PC-3 (cell line): Measurements from ENCODE around the gene TMEM63B. TPM values are rescaled to one million over a fixed set of nuclear protein-coding genes. Genes with fewer than 3 reads are reported as not detected.

ENCODE experiments used
- ATAC-seq: fragments of 200-7000 bp; cut with Tn5 transposase; 2 replicates; pipeline ENCODE4 v1.9.1; 2020; ENCODE audit warnings: mild to moderate bottlenecking, moderate library complexity
- BruUV-seq: library from RNA; stranded (reverse); fragments of 400-500 nt; replicated peaks from 2 replicates; lab custom pipeline; 2021; lab: Mats Ljungman, UMichigan
- CTCF ChIA-PET: fragments of 300-600 bp; sonication (Branson Sonifier 250); formaldehyde crosslinking; loops from one replicate; lab custom pipeline; 2022; ENCODE audit warnings: antibody characterized with exemption; lab: Charles Lee
- POLR2A ChIA-PET: fragments of 300-600 bp; sonication (Branson Sonifier 250); formaldehyde crosslinking; loops from one replicate; lab custom pipeline; 2022; ENCODE audit warnings: antibody characterized with exemption; ENCODE audit not compliant: unreplicated experiment; lab: Charles Lee
- DNase-seq: peaks from one replicate; pipeline ENCODE4 v3.0.0-alpha.2; 2015
- H2AFZ ChIP-seq: fragments of 300-600 bp; sonication (generic); 2 replicates; pipeline ENCODE4 v1.6.0; 2016; ENCODE audit warnings: antibody characterized with exemption, low read length
- H3F3A ChIP-seq: fragments of 300-600 bp; sonication (generic); one replicate; pipeline ENCODE4 v1.6.0; 2017; ENCODE audit warnings: antibody characterized with exemption, low read length, control low read depth, mild to moderate bottlenecking; ENCODE audit not compliant: unreplicated experiment
- H3K27ac ChIP-seq: fragments of 300-600 bp; sonication (generic); 2 replicates; pipeline ENCODE4 v1.5.1; 2016; ENCODE audit warnings: mild to moderate bottlenecking, low read length
- H3K27me3 ChIP-seq: fragments of 300-600 bp; sonication (generic); 2 replicates; pipeline ENCODE4 v1.6.1; 2016; ENCODE audit warnings: low read length, mixed read lengths
- H3K36me3 ChIP-seq: fragments of 300-600 bp; sonication (generic); 2 replicates; pipeline ENCODE4 v1.6.1; 2016; ENCODE audit warnings: low read depth, mixed run types, low read length, mixed read lengths
- H3K4me1 ChIP-seq: fragments of 300-600 bp; sonication (generic); 2 replicates; pipeline ENCODE4 v1.5.1; 2016; ENCODE audit warnings: low read length; ENCODE audit not compliant: insufficient read depth
- H3K4me2 ChIP-seq: fragments of 300-600 bp; sonication (generic); 2 replicates; pipeline ENCODE4 v1.6.0; 2016; ENCODE audit warnings: low read length
- H3K4me3 ChIP-seq: fragments of 300-600 bp; sonication (generic); 2 replicates; pipeline ENCODE4 v1.5.1; 2016; ENCODE audit warnings: mild to moderate bottlenecking, low read length, mixed read lengths
- H3K79me2 ChIP-seq: fragments of 300-600 bp; sonication (generic); 2 replicates; pipeline ENCODE4 v1.6.1; 2017; ENCODE audit warnings: low read length, mixed read lengths
- H3K9ac ChIP-seq: fragments of 300-600 bp; sonication (generic); 2 replicates; pipeline ENCODE4 v1.6.0; 2016; ENCODE audit warnings: mild to moderate bottlenecking, low read length
- H3K9me2 ChIP-seq: fragments of 300-600 bp; sonication (generic); replicated peaks from 2 replicates; pipeline ENCODE4 v1.6.1; 2016; ENCODE audit warnings: mixed run types, low read length, mixed read lengths
- H3K9me3 ChIP-seq: fragments of 300-600 bp; sonication (generic); 2 replicates; pipeline ENCODE4 v1.6.1; 2016; ENCODE audit warnings: low read length, mixed read lengths
- H4K20me1 ChIP-seq: fragments of 300-600 bp; sonication (generic); 2 replicates; pipeline ENCODE4 v1.6.1; 2016; ENCODE audit warnings: low read length, mixed read lengths
- CTCF ChIP-seq: fragments of 300-600 bp; sonication (generic); conservative IDR thresholded peaks from 2 replicates; pipeline ENCODE4 v1.5.1; 2017; ENCODE audit warnings: antibody characterized with exemption, low read depth, mild to moderate bottlenecking, low read length
- EZH2 ChIP-seq: fragments of 300-600 bp; sonication (generic); IDR thresholded peaks from one replicate; pipeline ENCODE4 v1.6.1; 2017; ENCODE audit warnings: antibody characterized with exemption, mild to moderate bottlenecking, low read length; ENCODE audit not compliant: unreplicated experiment
- EZH2phosphoT487 ChIP-seq: fragments of 300-600 bp; sonication (generic); IDR thresholded peaks from 2 replicates; pipeline ENCODE4 v1.6.1; 2018; ENCODE audit warnings: mild to moderate bottlenecking, antibody characterized with exemption, low read length, borderline replicate concordance
- intact Hi-C: fragments of 100-400 bp; cut with micrococcal nuclease; formaldehyde crosslinking; loops from 2 replicates; pipeline ENCODE4 v1.9.0; 2023
- total RNA-seq: library from RNA; depleted of rRNA; stranded (reverse); fragments of >200 nt; gene quantifications from 2 replicates; pipeline ENCODE4 v1.2.3, GENCODE V29; 2014

TMEM63B gene
- total RNA-seq, 1 experiment from 2014 or later, result 23.6 TPM

- Histone ChIP-seq H2AFZ (no peak overlapping the region), H3K27me3 (no peaks in the 10 kb centered on the region), H3K9ac (no peak overlapping the region), H3K4me2 (no peak overlapping the region), H3K79me2 (no peaks in the 10 kb centered on the region), H3F3A (no peaks in the 10 kb centered on the region), H4K20me1 (no peaks in the 10 kb centered on the region), H3K4me1 (no peaks in the 10 kb centered on the region), H3K9me3 (no peaks in the 10 kb centered on the region), H3K4me3 (no peak overlapping the region), H3K36me3 (peaks cover 12% of the 10 kb centered on the region), H3K27ac (no peak overlapping the region), H3K9me2 (no peaks in the 10 kb centered on the region)
- intact Hi-C loops, result no loop called here
- TF ChIP-seq EZH2 (no peak), EZH2phosphoT487 (no peak), CTCF (no peak)
- no TSS peak for BruUV-seq
- CTCF ChIA-PET, result no interaction called here
- POLR2A ChIA-PET, result no interaction called here
- no peak for ATAC-seq
- no peak for DNase-seq
Measured at GRCh38 chr6:44148306-44148705, 21.0 kb downstream of the TMEM63B start.

GRCh38 chr6:44149369-44150012, 22.1 kb downstream of the TMEM63B start:
- Histone ChIP-seq H3K4me2 (no peak overlapping the region), H3K4me3 (no peak overlapping the region), H3K9me3 (no peaks in the 10 kb centered on the region), H3K79me2 (no peaks in the 10 kb centered on the region), H3F3A (no peaks in the 10 kb centered on the region), H4K20me1 (no peaks in the 10 kb centered on the region), H3K27me3 (no peaks in the 10 kb centered on the region), H3K9ac (no peak overlapping the region), H3K36me3 (peaks cover 10% of the 10 kb centered on the region), H3K27ac (no peak overlapping the region), H3K4me1 (no peaks in the 10 kb centered on the region), H2AFZ (no peak overlapping the region), H3K9me2 (no peaks in the 10 kb centered on the region)
- intact Hi-C loops, result no loop called here
- no TSS peak for BruUV-seq
- DNase-seq (no peak), ATAC-seq (no peak)
- CTCF ChIA-PET, result interaction anchor here (0.5 kb wide), 1 partner anchor 38 kb away, joined by 3 read pairs; no protein-coding TSS in a partner anchor
- POLR2A ChIA-PET, result no interaction called here
- no peak for TF ChIP-seq EZH2
- no peak for TF ChIP-seq CTCF
- no peak for TF ChIP-seq EZH2phosphoT487

- Histone ChIP-seq H3K9me3 (no peaks in the 10 kb centered on the region), H4K20me1 (no peaks in the 10 kb centered on the region), H3K36me3 (peaks cover 10% of the 10 kb centered on the region), H3K4me2 (no peak overlapping the region), H3K4me1 (no peaks in the 10 kb centered on the region), H3F3A (no peaks in the 10 kb centered on the region), H2AFZ (no peak overlapping the region), H3K27ac (no peak overlapping the region), H3K27me3 (no peaks in the 10 kb centered on the region), H3K4me3 (no peak overlapping the region), H3K9ac (no peak overlapping the region), H3K9me2 (no peaks in the 10 kb centered on the region), H3K79me2 (no peaks in the 10 kb centered on the region)
- ATAC-seq, result no peak
- no peak for DNase-seq
- BruUV-seq, result no TSS peak
- TF ChIP-seq CTCF (no peak), EZH2 (no peak), EZH2phosphoT487 (no peak)
- ChIA-PET CTCF (no interaction called here), POLR2A (no interaction called here)
- intact Hi-C loops, result no loop called here
Measured at GRCh38 chr6:44150317-44150917, 23.1 kb downstream of the TMEM63B start.
